GM21390 (cell line): ENCODE results near the gene PGA5.
"Not testable (repeated sequence)": the region's sequence is repeated elsewhere in the genome, so short reads cannot be mapped to it uniquely, and the experiment has no call there.

Experiments
- ATAC-seq: cut with Tn5 transposase; IDR thresholded peaks from one replicate; pipeline ENCODE4 v1.9.1; 2021; ENCODE audit not compliant: unreplicated experiment

The PGA5 gene

DNA sequence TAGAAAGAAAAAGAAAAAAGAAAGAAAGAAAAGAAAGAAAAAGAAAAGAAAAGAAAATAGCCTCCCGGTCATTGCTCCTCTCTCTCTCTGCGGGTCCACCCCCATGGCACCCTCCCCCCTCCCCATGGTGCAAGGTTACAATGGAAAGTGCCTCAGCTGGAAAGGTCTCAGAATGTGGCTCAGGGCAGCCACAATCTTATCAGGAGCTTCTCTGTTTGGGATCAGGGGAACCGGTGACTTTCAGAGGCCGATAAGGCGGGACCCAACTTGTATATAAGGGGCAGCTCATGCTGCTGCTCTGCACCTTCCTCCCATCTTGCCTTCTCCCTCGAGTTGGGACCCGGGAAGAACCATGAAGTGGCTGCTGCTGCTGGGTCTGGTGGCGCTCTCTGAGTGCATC lies at the start of gene PGA5:
TSS of gene PGA5 (plus strand) at position 301 of the 400 bp plus-strand sequence. CDS start at position 353, 52 bp downstream.
- ATAC-seq: not testable (repeated sequence)

DNA sequence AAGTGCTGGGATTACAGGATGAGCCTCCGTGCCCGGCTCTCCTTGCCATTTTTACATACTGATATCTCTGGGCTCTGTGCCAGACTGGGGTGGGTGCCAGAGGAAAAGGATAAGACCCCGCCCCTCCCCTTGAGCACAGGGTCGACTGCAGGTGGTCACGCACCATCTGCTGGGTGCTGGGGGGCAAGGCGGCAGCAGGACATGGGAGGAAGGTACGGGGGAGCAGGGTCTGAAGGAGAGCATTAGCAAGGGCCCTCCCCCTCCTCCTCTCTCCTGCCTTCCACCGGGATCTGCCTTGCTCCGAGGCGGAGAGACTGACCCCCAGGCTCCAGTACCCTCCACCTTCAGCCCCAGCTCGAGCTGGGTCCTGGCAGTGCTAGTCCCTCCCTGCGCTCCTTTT lies 47.4 kb upstream of the PGA5 start:
- ATAC-seq: no peak

DNA sequence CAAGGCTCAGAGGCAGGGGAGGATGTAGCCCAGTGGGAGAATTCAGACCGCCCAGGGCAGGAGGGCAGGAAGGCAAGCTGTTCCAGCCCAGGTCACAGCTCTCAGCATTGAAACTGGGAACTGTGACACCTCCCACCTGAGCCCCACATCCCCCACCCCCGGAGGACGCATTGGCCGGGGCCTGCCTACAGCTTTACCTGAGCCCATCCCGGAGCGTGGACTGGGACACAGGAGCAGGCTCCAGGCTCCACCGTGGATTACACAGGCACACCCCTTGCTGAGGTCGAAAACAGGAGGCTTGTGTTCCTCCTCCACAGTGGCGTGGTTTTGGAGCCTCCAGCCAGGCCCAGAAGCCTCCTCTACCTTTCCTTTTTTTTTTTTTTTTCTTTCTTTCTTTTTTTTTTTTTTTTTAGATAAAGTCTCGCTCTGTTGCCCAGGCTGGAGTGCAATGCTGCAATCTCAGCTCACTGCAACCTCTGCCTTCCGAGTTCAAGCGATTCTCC lies 46.8 kb upstream of the PGA5 start:
- ATAC-seq: no peak

DNA sequence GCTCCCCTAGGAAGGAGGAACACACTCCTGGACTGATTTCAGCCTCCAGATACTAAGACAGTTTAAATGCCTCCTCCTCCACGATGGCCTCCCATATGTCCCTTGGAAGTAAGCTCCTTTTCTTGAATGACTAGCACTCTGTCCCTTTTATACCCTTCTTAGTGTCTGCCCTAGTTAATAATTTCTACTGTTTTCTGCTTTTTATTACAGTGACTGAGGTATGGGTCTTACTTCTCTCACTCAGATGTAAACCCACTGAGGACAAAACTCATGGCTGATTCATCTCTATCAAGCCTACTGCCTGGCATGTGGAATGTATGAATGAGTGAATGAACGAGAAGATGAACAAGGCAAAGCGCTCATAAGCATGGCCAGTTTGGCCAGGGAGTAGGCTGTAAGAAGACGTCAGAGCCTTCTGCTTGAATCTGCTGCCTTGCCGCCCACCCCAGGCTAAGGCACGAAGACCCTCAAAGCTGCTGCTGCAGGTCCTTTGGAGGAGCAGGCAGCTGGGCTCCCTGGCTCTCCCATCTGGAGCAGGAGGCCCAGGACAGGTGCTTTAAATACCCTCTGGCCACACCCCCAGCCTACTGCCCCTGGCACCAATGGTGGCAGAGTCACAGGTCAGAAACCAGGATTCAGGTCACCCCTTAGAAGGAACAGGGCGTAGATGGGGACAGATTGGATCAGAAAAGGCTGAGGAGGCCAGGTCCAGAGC lies 45.8 kb upstream of the PGA5 start:
- ATAC-seq: no peak

DNA sequence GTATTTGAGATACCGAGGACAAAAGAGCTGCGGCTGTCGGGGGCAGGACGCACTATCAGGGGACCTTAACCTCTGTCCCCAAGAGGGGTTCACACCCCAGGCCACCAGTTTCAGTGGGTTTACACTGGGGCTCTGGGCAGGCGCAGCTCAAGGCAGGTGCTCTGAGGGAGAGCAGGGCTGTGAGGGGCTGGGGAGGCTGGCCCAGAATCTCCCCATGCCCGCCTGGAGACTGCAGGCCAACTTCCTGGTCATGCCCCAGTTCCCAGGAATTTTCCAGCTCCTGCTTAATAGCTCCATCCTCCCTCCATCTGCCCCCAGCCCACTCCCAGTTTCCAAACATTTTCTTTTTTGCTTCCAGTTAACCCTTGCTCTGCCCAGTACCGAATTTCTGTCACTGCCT lies 45.3 kb upstream of the PGA5 start:
- no peak for ATAC-seq

DNA sequence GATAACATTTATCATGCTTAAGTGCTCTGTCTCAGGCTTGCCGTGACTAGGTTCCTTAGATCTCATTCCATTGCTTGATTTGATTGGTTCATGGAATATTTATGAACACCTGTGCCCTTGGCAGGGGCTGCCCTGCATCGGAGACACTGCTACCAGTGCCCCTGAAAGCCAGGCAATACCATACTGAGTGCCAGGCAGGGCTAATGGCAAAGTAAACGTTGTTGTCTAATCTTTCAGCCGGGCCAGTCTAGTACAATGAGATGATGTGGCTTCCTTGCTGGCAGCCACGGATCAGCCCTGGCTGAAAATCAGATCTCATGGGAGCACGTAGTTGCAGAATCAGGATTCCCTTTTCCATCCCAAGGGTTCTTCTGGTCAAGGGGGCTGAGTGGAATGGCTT lies 42.6 kb upstream of the PGA5 start:
- no peak for ATAC-seq

DNA sequence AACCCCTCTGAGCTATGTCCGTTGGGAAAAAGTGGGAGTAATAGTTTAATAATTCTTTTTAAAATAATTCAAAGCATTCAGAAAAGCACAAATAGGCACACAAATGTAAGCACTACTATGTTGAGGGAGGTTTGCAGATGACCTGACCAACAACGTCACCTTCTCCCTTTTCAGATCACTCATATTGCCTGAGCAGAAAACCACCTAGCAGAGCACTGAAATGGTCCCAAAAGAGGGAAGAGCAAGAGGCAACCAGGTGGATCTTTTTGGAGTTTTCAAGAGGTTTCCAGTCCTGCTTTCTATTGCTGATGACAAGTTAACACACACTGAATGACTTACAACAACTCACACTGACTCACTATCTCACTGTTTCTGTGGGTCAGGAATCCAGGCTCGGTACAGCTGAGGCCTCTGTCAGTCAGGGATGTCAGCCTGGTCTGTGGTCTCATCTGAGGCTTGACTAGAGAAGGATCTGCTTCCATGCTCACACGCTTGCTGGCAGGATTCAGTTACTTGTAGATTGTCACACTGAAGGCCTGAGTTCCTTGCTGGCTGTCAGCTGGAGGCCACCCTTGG lies 41.9 kb upstream of the PGA5 start:
- no peak for ATAC-seq

DNA sequence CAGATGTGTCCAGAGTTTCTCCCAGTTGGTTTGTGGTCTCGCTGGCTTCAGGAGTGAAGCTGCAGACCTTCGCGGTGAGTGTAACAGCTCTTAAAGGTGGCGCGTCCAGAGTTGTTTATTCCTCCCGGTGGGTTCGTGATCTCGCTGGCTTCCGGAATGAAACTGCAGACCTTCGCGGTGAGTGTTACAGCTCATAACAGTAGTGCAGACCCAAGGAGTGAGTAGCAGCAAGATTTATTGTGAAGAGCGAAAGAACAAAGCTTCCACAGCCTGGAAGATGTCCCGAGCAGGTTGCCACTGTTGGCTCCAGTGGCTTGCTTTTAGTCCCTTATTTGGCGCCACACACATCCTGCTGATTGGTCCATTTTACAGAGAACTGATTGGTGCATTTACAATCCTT lies 39.5 kb upstream of the PGA5 start:
- no peak for ATAC-seq

DNA sequence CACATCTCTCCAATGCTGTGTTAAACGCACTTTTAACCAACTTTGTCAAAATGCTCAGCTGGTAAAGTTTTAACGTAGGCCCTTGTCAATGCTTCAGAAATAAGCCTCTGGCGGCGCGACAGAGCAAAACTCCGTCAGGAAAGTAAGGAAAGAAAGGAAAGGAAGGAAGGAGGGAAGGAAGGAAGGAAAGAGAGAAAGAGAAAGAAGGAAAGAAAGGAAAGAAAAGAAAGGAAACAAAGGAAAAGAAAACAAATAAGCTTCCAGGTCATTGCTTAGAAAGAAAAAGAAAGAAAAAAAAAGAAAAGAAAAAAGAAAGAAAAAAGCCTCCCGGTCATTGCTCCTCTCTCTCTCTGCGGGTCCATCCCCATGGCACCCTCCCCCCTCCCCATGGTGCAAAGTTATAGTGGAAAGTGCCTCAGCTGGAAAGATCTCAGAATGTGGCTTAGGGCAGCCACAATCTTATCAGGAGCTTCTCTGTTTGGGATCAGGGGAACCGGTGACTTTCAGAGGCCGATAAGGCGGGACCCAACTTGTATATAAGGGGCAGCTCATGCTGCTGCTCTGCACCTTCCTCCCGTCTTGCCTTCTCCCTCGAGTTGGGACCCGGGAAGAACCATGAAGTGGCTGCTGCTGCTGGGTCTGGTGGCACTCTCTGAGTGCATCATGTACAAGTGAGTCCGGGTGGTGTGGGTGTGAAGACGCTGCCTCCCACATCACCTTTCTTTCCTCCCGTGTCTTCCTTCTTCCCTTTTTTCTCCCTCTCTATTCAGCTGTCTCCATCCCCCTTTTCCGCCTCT lies 37.8 kb upstream of the PGA5 start, which contains the start of gene PGA3:
TSS of gene PGA3 (plus strand) at position 566 of the 797 bp plus-strand sequence. CDS start at position 616, 50 bp downstream.
- not testable (repeated sequence) for ATAC-seq

DNA sequence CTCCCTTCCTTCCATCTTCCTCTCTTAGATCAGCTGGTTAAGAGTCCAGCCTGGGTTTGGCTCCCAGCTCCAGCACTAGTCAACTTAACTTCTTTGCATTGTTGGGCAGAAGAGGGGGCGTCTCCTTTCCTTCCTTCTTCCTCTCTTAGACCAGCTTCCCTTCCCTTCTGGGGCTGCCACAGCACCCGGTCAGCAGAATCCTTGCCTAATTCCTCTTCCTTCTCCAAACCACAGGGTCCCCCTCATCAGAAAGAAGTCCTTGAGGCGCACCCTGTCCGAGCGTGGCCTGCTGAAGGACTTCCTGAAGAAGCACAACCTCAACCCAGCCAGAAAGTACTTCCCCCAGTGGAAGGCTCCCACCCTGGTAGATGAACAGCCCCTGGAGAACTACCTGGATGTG lies 37.1 kb upstream of the PGA5 start:
- not testable (repeated sequence) for ATAC-seq

DNA sequence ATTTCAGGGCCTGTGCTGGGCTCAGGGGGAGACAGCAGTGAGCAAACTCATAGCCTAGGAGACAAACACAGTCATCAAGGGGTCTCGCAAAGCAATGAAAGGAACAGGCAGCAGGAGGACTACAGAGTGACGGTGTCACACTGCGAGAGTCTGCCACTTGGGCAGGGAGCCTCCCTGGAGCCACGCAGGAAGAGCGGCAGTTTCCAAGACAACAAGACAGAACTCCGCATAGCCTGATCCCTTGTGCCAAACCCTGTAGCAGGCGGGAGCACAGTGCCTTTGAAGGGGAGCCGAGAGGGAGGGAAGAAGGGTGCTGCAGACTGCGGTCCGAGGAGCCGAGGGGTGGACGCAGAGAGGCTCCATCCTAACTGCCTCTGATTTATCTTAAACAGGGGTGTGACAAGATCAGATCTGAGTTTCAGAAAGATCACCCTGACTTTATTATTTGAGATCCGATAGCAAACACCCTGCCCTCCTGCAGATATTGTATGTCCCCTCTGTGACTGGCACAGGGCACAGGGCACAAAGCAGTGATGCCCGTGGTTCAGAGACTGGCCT lies 36.4 kb upstream of the PGA5 start:
- ATAC-seq: not testable (repeated sequence)

DNA sequence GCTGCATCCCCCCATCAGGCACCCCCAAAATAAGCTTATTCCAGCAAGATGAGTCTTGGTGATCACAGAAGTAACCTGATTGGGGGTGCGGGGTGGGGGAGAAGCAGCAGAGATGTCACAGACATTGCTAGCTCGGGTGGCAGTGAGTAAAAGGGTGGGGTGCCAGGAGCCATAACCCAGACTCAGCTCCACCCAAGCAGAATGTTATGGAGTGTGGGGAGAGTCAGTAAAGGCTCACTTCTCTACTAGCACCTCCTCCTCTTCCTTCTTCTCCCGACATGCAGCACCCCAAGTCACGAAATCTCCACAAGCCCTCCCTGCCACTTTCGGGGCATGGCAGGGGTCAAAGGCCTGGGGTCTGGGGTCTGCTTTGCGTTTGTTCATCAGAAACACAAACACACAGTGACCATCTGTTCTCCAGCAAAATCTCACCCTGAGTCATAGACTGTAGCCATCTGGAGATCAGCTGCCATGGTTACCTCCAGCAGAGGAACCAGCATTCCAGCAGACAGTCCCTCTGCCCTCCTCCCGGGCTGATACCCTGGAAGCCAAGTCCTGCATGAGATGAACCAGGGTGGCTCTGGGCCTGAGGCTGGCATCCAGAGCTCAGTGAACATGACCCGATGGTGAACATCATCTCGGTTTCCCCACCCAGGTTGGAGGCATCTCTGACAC lies 33.2 kb upstream of the PGA5 start:
- ATAC-seq: not testable (repeated sequence)

DNA sequence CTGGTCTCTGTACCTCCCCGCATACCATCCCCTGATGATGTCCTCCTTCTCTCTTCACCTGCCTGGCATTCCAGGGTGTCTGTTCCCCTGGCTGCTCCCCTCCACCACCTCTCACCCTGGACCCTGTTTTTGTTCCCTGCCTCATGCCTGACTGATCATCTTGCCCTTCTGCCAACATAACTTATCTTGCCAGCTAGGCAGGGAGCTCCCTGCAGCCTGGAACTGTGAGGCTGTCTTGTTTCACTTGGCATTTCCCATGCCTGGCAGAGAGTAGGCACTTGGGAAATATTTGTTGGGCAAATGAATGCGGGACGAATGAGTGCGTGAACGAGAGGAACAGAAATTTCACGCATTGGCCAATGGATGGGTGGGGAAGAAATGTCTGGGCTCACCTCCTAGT lies 30.3 kb upstream of the PGA5 start:
- ATAC-seq: not testable (repeated sequence)

DNA sequence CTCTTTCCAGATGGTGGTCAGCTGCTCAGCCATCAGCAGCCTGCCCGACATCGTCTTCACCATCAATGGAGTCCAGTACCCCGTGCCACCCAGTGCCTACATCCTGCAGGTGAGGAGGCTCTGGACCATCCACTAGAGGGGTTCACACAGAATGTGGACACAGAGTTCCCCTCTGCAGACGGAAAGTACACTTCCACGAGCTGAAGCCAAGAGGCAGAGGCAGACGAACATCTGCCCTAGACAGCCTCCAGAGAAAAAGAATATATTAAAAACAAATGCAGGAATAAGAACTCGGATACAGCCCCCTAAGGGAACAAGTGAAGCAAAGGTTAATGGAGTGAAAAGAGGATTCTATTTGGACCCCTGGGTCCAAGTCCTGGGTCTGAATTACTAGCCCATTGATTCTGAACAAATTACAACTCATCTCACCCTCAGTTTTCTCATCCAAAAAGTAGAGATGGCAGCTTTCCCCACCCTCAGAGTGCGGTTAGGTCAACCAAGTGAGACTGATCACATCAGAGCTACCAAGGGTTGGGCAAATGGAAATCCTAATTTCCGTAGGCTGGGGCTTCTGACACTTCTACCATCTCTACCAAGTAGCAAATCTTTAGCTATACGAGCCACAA lies 29.5 kb upstream of the PGA5 start:
- not testable (repeated sequence) for ATAC-seq

DNA sequence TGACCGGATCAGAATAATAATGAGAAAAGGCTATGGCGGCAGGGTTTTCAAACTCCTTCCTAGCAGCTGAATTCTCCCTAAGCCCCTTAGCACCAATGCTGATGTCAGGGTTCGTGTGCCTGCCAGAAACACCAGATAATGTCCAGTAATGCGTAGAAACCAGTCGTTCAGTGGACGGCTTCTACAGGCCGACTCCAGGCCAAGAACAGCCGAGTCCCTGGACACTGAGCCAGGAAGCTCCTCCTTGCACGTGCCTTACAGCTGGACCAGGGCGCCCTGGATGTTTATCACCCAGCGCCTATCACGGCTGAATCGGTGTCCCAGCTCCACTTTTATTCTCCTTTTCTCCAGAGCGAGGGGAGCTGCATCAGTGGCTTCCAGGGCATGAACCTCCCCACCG lies 28.8 kb upstream of the PGA5 start:
- not testable (repeated sequence) for ATAC-seq

DNA sequence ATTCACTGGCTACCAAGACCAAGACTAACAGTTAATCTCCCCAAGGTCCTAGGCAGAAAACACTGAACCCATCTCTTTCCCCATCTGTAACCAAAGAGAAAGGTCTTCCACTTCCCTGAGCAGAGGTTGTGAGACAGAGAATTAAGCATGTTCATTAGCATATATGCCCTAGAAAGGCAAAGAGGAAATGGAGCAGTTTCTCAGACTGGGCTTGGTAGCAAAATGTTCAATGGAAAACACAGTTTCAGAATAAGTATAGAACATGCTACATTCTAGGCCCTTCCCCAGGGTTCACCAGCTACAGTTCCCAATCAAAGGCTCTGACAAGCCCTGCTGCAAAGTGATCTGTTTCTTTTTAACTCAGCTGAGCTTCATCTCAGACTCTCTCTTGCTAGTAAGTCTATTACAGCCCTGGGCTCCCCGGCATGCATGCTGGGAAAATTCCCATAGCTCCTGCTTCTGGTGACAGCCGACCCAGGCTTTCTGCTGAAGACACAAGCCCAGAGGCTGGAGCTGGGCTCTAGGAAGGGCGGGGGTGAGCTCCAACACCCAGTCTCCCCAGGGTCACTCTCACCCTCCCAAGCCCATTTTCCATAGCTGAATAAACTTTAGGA lies 27.2 kb upstream of the PGA5 start:
- ATAC-seq: not testable (repeated sequence)

DNA sequence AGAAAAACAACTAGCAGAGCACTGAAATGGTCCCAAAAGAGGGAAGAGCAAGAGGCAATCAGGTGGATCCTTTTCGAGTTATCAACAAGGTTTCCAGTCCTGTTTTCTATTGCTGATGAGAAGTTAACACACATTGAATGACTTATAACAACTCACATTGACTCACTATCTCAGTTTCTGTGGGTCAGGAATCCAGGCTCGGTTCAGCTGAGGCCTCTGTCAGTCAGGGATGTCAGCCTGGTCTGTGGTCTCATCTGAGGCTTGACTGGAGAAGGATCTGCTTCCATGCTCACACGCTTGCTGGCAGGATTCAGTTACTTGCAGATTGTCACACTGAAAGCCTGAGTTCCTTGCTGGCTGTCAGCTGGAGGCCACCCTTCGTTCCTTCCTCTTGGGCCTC lies 22.7 kb upstream of the PGA5 start:
- ATAC-seq: not testable (repeated sequence)

DNA sequence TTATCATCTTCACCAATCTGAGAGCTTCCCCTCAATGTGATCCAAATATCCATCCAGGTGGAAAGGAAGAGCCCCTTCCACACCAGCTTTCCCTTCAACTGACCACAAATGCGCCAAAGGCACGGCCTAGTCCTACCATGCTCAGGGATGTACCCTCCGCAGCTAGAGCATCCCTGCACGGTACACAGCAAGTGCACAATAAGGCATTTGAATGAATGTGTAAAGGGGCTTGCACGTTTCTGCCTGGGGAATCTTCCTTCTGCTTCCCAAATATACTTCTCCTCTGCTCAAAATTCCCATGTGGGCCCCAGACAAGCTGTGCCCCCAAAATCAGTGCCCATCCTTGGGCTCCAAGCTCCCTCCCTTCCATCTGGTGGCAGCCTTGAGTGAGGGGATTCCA lies 22.0 kb upstream of the PGA5 start:
- not testable (repeated sequence) for ATAC-seq

DNA sequence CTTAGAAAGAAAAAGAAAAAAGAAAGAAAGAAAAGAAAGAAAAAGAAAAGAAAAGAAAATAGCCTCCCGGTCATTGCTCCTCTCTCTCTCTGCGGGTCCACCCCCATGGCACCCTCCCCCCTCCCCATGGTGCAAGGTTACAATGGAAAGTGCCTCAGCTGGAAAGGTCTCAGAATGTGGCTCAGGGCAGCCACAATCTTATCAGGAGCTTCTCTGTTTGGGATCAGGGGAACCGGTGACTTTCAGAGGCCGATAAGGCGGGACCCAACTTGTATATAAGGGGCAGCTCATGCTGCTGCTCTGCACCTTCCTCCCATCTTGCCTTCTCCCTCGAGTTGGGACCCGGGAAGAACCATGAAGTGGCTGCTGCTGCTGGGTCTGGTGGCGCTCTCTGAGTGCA lies 18.9 kb upstream of the PGA5 start, which contains the start of gene PGA4:
TSS of gene PGA4 (plus strand) at position 301 of the 400 bp plus-strand sequence. CDS start at position 355, 54 bp downstream.
- ATAC-seq: not testable (repeated sequence)

DNA sequence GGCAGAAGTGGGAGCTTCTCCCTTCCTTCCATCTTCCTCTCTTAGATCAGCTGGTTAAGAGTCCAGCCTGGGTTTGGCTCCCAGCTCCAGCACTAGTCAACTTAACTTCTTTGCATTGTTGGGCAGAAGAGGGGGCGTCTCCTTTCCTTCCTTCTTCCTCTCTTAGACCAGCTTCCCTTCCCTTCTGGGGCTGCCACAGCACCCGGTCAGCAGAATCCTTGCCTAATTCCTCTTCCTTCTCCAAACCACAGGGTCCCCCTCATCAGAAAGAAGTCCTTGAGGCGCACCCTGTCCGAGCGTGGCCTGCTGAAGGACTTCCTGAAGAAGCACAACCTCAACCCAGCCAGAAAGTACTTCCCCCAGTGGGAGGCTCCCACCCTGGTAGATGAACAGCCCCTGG lies 18.3 kb upstream of the PGA5 start:
- not testable (repeated sequence) for ATAC-seq
